ENCODE results near the gene LIN52. TPM values are rescaled to one million over a fixed set of nuclear protein-coding genes. Genes with fewer than 3 reads are reported as not detected.

The LIN52 gene
- total and polyA plus RNA-seq, 2 of the 13 experiments (the other 11 are each of a cell fraction or from before 2014, with no cell fraction given), result 11.4 to 23.3 TPM

DNA sequence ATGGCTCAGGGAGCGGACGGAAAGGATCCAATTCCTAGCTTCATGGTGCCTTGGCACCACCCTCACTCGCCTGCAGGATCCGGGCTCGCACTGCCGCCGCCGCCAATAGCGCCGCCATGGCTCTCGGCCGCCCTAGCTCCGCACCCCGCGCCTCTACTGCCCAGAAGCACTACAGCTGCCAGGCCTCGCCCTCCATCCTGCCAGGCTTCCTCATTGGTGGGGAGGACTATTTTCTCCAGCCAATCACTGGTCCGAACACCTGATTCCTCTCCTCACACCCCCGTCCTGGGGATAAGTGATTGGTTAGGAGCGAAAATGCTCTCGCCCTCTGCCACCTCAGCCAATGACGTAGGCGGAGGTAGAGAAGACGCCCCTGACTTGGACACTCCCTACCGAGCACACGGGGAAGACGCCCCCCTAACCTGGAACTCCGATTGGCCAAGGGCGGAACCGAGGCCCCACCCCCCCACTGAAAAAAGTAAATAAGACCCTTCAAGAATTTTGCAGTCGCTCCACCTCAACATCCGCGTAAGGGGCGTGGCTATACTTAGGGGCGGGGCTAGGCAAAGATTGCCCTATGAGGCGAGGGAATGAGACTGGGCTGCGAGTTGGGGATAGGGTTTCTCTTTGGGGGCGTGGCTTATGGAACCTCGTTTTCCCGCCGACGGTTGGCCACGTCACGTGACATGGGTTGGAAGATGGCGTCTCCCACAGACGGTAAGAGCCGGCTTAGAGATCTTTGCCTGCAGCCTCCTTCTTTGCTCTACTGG, at the start of gene LIN52, which contains the start of gene ALDH6A1 (continued):
- TF ChIP-seq, protein P1, sequence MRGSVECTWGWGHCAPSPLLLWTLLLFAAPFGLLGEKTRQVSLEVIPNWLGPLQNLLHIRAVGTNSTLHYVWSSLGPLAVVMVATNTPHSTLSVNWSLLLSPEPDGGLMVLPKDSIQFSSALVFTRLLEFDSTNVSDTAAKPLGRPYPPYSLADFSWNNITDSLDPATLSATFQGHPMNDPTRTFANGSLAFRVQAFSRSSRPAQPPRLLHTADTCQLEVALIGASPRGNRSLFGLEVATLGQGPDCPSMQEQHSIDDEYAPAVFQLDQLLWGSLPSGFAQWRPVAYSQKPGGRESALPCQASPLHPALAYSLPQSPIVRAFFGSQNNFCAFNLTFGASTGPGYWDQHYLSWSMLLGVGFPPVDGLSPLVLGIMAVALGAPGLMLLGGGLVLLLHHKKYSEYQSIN (CRISPR knock-in tag; IDR thresholded peaks at IDR 0.05; ENCODE audit: borderline replicate concordance), result no peak
- TF ChIP-seq FOXJ3 (CRISPR knock-in tag; IDR thresholded peaks at IDR 0.05; ENCODE audit: borderline replicate concordance), result no peak; the same call in 1 of the 2 replicates
- no peak for TF ChIP-seq CAMTA2 (CRISPR knock-in tag; IDR thresholded peaks at IDR 0.05; ENCODE audit: borderline replicate concordance)
- no peak; the same call in 1 of the 2 replicates for TF ChIP-seq HCFC1 (IDR thresholded peaks at IDR 0.05; ENCODE audit: low read depth, low read length)
- TF ChIP-seq, protein P2, sequence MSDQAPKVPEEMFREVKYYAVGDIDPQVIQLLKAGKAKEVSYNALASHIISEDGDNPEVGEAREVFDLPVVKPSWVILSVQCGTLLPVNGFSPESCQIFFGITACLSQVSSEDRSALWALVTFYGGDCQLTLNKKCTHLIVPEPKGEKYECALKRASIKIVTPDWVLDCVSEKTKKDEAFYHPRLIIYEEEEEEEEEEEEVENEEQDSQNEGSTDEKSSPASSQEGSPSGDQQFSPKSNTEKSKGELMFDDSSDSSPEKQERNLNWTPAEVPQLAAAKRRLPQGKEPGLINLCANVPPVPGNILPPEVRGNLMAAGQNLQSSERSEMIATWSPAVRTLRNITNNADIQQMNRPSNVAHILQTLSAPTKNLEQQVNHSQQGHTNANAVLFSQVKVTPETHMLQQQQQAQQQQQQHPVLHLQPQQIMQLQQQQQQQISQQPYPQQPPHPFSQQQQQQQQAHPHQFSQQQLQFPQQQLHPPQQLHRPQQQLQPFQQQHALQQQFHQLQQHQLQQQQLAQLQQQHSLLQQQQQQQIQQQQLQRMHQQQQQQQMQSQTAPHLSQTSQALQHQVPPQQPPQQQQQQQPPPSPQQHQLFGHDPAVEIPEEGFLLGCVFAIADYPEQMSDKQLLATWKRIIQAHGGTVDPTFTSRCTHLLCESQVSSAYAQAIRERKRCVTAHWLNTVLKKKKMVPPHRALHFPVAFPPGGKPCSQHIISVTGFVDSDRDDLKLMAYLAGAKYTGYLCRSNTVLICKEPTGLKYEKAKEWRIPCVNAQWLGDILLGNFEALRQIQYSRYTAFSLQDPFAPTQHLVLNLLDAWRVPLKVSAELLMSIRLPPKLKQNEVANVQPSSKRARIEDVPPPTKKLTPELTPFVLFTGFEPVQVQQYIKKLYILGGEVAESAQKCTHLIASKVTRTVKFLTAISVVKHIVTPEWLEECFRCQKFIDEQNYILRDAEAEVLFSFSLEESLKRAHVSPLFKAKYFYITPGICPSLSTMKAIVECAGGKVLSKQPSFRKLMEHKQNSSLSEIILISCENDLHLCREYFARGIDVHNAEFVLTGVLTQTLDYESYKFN (CRISPR knock-in tag; conservative IDR thresholded peaks at IDR 0.05), result no peak; the same call in 1 of the 2 replicates
- TF ChIP-seq HMG20A (CRISPR knock-in tag; IDR thresholded peaks at IDR 0.05; ENCODE audit: borderline replicate concordance), result no peak

DNA sequence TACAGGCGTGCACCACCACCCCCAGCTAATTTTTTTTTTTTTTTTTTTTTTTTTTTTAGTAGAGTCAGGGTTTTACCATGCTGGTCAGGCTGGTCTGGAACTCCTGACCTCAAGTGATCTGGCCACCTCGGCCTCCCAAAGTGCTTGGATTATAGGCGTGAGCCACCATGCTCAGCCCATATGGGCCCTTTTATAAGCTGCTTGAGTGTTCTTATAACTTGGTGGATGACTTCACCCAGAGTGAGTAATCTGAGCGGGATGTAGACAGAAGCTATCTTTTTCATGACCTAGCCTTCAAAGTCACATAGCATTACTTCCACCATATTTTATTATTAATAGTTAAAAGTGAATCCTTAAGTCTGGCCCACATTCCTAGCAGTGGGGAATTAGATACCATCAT, 49.2 kb upstream of the LIN52 start:
- CTCF ChIA-PET (ENCODE audit: low intra/inter-chr PET ratio, low total read pairs), result no interaction called here
- intact Hi-C loops (cut with micrococcal nuclease; ENCODE audit: unreplicated experiment), result loop anchor here (5.0 kb wide), 2 partner anchors 38 to 83 kb away; partner anchors contain the start of genes COQ6 and FAM161B
- TF ChIP-seq, protein P3, sequence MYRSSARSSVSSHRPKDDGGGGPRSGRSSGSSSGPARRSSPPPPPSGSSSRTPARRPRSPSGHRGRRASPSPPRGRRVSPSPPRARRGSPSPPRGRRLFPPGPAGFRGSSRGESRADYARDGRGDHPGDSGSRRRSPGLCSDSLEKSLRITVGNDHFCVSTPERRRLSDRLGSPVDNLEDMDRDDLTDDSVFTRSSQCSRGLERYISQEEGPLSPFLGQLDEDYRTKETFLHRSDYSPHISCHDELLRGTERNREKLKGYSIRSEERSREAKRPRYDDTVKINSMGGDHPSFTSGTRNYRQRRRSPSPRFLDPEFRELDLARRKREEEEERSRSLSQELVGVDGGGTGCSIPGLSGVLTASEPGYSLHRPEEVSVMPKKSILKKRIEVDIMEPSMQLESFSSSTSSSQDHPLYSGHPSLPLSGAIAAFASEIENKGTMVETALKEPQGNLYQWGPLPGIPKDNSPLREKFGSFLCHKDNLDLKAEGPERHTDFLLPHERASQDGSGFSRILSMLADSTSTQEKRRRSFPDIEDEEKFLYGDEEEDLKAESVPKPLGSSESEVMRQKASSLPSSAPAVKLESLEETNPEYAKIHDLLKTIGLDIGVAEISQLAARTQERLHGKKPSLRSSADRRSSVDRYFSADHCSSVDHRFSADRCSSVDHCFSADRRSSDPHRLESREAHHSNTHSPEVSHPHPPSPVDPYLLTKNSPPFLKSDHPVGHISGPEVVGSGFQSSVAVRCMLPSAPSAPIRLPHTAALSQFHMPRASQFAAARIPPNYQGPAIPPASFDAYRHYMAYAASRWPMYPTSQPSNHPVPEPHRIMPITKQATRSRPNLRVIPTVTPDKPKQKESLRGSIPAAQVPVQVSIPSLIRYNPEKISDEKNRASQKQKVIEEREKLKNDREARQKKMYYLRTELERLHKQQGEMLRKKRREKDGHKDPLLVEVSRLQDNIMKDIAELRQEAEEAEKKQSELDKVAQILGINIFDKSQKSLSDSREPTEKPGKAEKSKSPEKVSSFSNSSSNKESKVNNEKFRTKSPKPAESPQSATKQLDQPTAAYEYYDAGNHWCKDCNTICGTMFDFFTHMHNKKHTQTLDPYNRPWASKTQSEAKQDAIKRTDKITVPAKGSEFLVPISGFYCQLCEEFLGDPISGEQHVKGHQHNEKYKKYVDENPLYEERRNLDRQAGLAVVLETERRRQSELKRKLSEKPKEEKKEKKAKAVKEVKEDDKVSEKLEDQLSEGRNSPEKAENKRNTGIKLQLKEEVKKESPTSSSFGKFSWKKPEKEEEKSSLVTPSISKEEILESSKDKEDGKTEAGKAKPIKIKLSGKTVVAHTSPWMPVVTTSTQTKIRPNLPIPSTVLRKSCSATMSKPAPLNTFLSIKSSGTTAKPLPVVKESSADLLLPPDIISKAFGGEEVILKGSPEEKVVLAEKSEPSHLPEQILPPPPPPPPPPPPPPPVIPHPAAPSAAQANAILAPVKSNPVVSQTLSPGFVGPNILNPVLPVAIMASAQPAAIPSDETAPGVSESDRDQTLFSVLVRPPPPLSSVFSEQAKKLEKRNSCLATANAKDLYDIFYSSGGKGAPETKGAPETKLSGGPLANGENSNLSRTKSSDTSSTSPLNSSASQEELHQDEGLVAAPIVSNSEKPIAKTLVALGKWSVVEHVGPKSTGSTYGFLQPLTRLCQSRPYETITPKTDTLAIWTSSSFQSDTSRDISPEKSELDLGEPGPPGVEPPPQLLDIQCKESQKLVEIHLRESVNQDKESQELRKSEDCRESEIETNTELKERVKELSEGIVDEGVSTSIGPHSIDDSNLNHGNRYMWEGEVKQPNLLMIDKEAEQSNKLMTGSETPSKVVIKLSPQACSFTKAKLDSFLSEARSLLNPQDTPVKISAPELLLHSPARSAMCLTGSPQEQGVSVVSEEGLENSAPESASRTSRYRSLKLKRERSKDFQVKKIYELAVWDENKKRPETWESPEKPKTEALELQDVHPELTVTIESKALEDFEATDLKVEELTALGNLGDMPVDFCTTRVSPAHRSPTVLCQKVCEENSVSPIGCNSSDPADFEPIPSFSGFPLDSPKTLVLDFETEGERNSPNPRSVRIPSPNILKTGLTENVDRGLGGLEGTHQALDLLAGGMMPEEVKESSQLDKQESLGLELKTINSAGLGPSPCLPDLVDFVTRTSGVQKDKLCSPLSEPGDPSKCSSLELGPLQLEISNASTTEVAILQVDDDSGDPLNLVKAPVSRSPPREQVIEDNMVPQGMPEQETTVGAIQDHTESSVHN (CRISPR knock-in tag; IDR thresholded peaks at IDR 0.05), result no peak
- no peak for TF ChIP-seq TOPORS (CRISPR knock-in tag; IDR thresholded peaks at IDR 0.05)

More for the DNA sequence above, 49.2 kb upstream of the LIN52 start:
- Histone ChIP-seq H2AFZ (ENCODE audit: low read length) (no peak overlapping the region), H4K20me1 (ENCODE audit: insufficient read depth, low read length) (no peaks in the 10 kb centered on the region), H3K27me3 (ENCODE audit: control insufficient read depth in 1 of 2, insufficient read depth in 2 of 2, low read length in 2 of 2) (no peaks in the 10 kb centered on the region), H3K4me1 (ENCODE audit: insufficient read depth, low read length) (no peaks in the 10 kb centered on the region), H3K4me2 (ENCODE audit: low read depth, low read length) (no peak overlapping the region), H3K27ac (ENCODE audit: extremely low read length, insufficient read depth, low read length) (no peak overlapping the region), H3K79me2 (ENCODE audit: insufficient read depth, low read length) (no peaks in the 10 kb centered on the region), H3K9ac (ENCODE audit: insufficient read depth, low read depth, low read length) (no peak overlapping the region), H3K4me3 (replicated peaks in 1 of 3; ENCODE audit: insufficient read depth in 1 of 3, low read depth in 2 of 3, low read length in 3 of 3) (no peak overlapping the region), H3K36me3 (replicated peaks in 1 of 2; ENCODE audit: control insufficient read depth in 1 of 2, insufficient read depth in 2 of 2, low read length in 2 of 2) (no peaks in the 10 kb centered on the region), H3K9me3 (ENCODE audit: low read length) (no peaks in the 10 kb centered on the region)
- 95% methylated on average over 4 of the region's 4 CpGs for WGBS (ENCODE audit: low lambda C conversion rate)
- no TSS peak for BruUV-seq (replicated peaks)
- DNase-seq (ENCODE audit: low spot score) (no peak), FAIRE-seq (no peak), ATAC-seq (no peak)
- in situ Hi-C loops (cut with HindIII; ENCODE audit: extremely low pct_ligation_motif_present, low pct_unique_long_range_greater_than_20kb), result loop anchor here (25.0 kb wide), 1 partner anchor 298 kb away; no protein-coding TSS in a partner anchor
- POLR2A ChIA-PET, result interaction anchor here (1.8 kb wide), 1 partner anchor 38 kb away, joined by 6 read pairs; no protein-coding TSS in a partner anchor

Measured in HepG2 (cell line).